PC-9 (cell line): Measurements from ENCODE around the gene ALDH9A1. TPM values are rescaled to one million over a fixed set of nuclear protein-coding genes. Genes with fewer than 3 reads are reported as not detected.

ENCODE experiments used
- BruUV-seq: library from RNA; stranded (reverse); fragments of 400-500 nt; replicated peaks from 2 replicates; lab custom pipeline; 2021; lab: Mats Ljungman, UMichigan
- CTCF ChIA-PET: fragments of 300-600 bp; sonication (Branson Sonifier 250); formaldehyde crosslinking; loops from one replicate; lab custom pipeline; 2022; ENCODE audit warnings: antibody characterized with exemption; lab: Charles Lee
- POLR2A ChIA-PET: fragments of 300-600 bp; sonication (Branson Sonifier 250); formaldehyde crosslinking; loops from one replicate; lab custom pipeline; 2022; ENCODE audit warnings: antibody characterized with exemption; ENCODE audit not compliant: unreplicated experiment; lab: Charles Lee
- DNase-seq, 2 experiments: peaks; one replicate each; pipeline versions ENCODE4 v3.0.0 to v3.0.0-alpha.2; 2015 to 2022; ENCODE audit warnings: mixed read lengths in 1 of 2
- H2AFZ ChIP-seq: fragments of 200-600 bp; sonication (generic); 2 replicates; pipeline ENCODE4 v1.8.1; 2017; ENCODE audit warnings: antibody characterized with exemption
- H3F3A ChIP-seq: fragments of 200-600 bp; sonication (generic); 2 replicates; pipeline ENCODE4 v1.8.1; 2017; ENCODE audit warnings: antibody characterized with exemption, mild to moderate bottlenecking, low read depth; ENCODE audit not compliant: insufficient read depth
- H3K27ac ChIP-seq: fragments of 200-600 bp; sonication (generic); 2 replicates; pipeline ENCODE4 v1.6.1; 2016; ENCODE audit warnings: mixed run types
- H3K27me3 ChIP-seq: fragments of 200-600 bp; sonication (generic); 2 replicates; pipeline ENCODE4 v1.6.1; 2016; ENCODE audit warnings: low read depth, mixed run types; ENCODE audit not compliant: insufficient read depth
- H3K36me3 ChIP-seq: fragments of 200-600 bp; sonication (generic); 2 replicates; pipeline ENCODE4 v1.6.1; 2016; ENCODE audit warnings: low read depth, mixed run types
- H3K4me1 ChIP-seq: fragments of 200-600 bp; sonication (generic); replicated peaks from 2 replicates; pipeline ENCODE4 v1.6.1; 2016; ENCODE audit warnings: mixed run types; ENCODE audit not compliant: insufficient read depth
- H3K4me2 ChIP-seq: fragments of 200-600 bp; sonication (generic); 2 replicates; pipeline ENCODE4 v1.6.1; 2017; ENCODE audit warnings: mixed run types
- H3K4me3 ChIP-seq: fragments of 200-600 bp; sonication (generic); 2 replicates; pipeline ENCODE4 v1.6.1; 2016; ENCODE audit warnings: mixed run types
- H3K79me2 ChIP-seq: fragments of 200-600 bp; sonication (generic); 2 replicates; pipeline ENCODE4 v1.6.1; 2017; ENCODE audit warnings: low read depth, mixed run types
- H3K9me2 ChIP-seq: fragments of 200-600 bp; sonication (generic); 2 replicates; pipeline ENCODE4 v1.8.1; 2017; ENCODE audit warnings: mild to moderate bottlenecking; ENCODE audit not compliant: insufficient read depth
- H3K9me3 ChIP-seq: fragments of 200-600 bp; sonication (generic); 2 replicates; pipeline ENCODE4 v1.8.1; 2016; ENCODE audit warnings: low read depth; ENCODE audit not compliant: insufficient read depth
- H4K20me1 ChIP-seq: fragments of 200-600 bp; sonication (generic); 2 replicates; pipeline ENCODE4 v1.8.1; 2017; ENCODE audit not compliant: insufficient read depth
- EZH2 ChIP-seq: fragments of 200-600 bp; sonication (generic); IDR thresholded peaks from 2 replicates; pipeline ENCODE4 v1.8.0; 2017; ENCODE audit warnings: antibody characterized with exemption, low read depth
- intact Hi-C: fragments of 100-400 bp; cut with micrococcal nuclease; formaldehyde crosslinking; loops from one replicate; pipeline ENCODE4 v1.10.0; 2022; ENCODE audit not compliant: unreplicated experiment
- total RNA-seq: library from RNA; stranded (reverse); gene quantifications from 2 replicates; pipeline ENCODE4 v1.2.3, GENCODE V29; 2021
- TF ChIP-seq, protein P1 (sequence below): fragments of 200-600 bp; sonication (generic); conservative IDR thresholded peaks from 2 replicates; pipeline ENCODE4 v1.6.1; 2017; ENCODE audit warnings: mixed run types, antibody characterized with exemption, mild to moderate bottlenecking, moderate library complexity

The ALDH9A1 gene
- total RNA-seq, 1 experiment from 2014 or later: 42.5 TPM

DNA sequence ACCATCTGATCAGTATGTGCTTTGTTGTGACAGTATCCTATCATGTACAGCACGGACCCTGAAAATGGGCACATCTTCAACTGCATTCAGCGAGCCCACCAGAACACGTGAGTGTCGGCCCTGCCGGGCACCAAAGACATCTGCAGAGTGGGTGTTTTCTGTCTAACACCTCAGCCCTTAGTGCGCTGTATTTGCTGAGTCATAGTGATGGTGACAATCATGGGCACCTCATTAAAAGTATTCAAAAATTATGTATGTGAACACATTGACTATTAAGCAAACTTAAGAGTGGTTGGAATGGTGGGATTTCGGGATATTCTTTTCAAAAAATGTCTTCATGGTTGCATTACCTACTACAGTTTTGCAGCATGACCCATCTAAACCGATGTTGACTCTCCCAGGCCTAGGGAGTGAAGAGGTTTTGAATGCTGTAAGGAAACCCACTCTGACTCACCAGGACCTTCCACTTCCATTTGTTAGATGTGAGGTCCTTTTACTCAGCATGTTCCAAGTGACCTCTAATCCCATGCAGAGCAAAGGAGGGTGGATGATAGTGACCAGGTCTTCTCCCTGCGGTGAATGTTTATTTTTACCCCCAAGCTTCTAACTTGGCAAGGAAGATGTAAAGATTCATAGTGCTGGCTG, 47.3 kb downstream of the ALDH9A1 start:
- Histone ChIP-seq H3K36me3 (no peaks in the 10 kb centered on the region; the same call in 1 of the 2 replicates), H3K79me2 (no peaks in the 10 kb centered on the region), H2AFZ (no peak overlapping the region), H3K27me3 (no peaks in the 10 kb centered on the region), H3F3A (no peaks in the 10 kb centered on the region), H3K9me3 (no peaks in the 10 kb centered on the region), H3K4me3 (no peak overlapping the region), H3K4me2 (no peak overlapping the region), H3K27ac (no peak overlapping the region), H3K4me1 (peaks cover 2% of the 10 kb centered on the region; the same call in 1 of the 2 replicates), H3K9me2 (no peaks in the 10 kb centered on the region), H4K20me1 (no peaks in the 10 kb centered on the region)
- ChIA-PET CTCF (no interaction called here), POLR2A (no interaction called here)
- TF ChIP-seq EZH2: no peak
- TF ChIP-seq, protein P1, sequence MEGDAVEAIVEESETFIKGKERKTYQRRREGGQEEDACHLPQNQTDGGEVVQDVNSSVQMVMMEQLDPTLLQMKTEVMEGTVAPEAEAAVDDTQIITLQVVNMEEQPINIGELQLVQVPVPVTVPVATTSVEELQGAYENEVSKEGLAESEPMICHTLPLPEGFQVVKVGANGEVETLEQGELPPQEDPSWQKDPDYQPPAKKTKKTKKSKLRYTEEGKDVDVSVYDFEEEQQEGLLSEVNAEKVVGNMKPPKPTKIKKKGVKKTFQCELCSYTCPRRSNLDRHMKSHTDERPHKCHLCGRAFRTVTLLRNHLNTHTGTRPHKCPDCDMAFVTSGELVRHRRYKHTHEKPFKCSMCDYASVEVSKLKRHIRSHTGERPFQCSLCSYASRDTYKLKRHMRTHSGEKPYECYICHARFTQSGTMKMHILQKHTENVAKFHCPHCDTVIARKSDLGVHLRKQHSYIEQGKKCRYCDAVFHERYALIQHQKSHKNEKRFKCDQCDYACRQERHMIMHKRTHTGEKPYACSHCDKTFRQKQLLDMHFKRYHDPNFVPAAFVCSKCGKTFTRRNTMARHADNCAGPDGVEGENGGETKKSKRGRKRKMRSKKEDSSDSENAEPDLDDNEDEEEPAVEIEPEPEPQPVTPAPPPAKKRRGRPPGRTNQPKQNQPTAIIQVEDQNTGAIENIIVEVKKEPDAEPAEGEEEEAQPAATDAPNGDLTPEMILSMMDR: no peak
- BruUV-seq: no TSS peak
- intact Hi-C loops: no loop called here
- DNase-seq: no peak

DNA sequence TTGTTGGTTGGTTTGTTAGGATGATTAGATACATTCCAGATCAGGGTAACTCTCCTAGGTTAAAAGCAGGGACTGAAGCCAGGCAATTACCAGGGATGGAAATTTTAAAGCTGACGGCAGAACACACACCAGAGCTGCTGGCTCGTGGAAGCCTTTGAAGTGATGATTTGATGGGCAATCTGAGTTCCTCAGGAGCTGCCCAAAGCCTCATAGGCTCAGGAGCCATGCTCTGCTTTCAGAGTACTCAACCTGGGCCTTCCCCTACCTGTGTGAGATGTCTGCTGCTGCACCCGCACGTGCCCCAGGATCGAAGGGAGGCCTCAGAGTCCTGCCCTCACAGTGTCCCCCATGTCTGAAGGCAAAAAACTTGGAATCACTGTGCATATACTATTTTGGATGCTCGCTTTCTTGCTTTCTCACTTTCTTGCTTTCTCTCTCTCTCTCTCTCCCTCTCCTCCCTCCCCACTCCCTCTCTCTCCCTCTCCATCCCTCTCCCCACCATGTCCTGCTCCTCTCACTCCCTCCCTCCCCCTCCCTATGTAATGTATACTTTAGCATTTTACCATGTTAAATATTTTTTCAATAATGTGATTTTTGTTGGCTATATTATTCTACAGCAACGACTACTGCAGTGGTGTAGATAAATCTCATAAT, 49.3 kb downstream of the ALDH9A1 start:
- Histone ChIP-seq H4K20me1 (no peaks in the 10 kb centered on the region), H3K4me2 (no peak overlapping the region), H3K4me1 (peaks cover 14% of the 10 kb centered on the region), H3K9me2 (no peaks in the 10 kb centered on the region), H2AFZ (no peak overlapping the region), H3K36me3 (no peaks in the 10 kb centered on the region), H3K27ac (no peak overlapping the region), H3K79me2 (no peaks in the 10 kb centered on the region), H3K4me3 (no peak overlapping the region), H3K27me3 (no peaks in the 10 kb centered on the region), H3K9me3 (no peaks in the 10 kb centered on the region), H3F3A (no peaks in the 10 kb centered on the region)
- intact Hi-C loops: no loop called here
- no peak for DNase-seq
- POLR2A ChIA-PET: no interaction called here
- no TSS peak for BruUV-seq
- CTCF ChIA-PET: no interaction called here
- TF ChIP-seq, protein P1: no peak
- no peak for TF ChIP-seq EZH2

DNA sequence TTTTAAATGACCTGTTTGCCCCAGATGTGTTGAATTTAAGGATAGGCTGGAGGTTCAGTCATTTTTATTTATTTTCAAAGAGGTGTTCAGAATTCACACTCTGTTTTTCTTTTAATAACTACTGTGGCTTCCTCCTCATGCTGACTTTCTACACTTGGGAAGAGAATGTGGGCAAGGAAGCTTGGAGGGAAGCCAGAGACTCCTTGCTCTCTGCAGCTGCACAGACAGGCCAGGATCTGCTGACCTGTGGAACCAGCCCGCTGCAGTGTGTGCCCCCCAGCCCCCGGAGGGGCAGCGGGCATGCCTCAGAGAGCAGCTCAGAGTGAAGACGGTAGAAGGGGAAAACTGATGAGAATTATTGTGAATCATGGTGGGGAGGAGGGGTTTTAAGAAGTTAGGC, 50.4 kb downstream of the ALDH9A1 start:
- Histone ChIP-seq H3K4me2 (no peak overlapping the region), H3K4me1 (peaks cover 15% of the 10 kb centered on the region), H3K79me2 (no peaks in the 10 kb centered on the region), H3K27me3 (no peaks in the 10 kb centered on the region), H3K9me3 (no peaks in the 10 kb centered on the region), H2AFZ (no peak overlapping the region), H3F3A (no peaks in the 10 kb centered on the region), H4K20me1 (no peaks in the 10 kb centered on the region), H3K9me2 (no peaks in the 10 kb centered on the region), H3K4me3 (no peak overlapping the region), H3K36me3 (no peaks in the 10 kb centered on the region), H3K27ac (no peak overlapping the region)
- BruUV-seq: no TSS peak
- CTCF ChIA-PET: interaction anchor here (0.6 kb wide), 1 partner anchor 533 kb away, joined by 3 read pairs; no protein-coding TSS in a partner anchor
- POLR2A ChIA-PET: no interaction called here
- TF ChIP-seq EZH2: no peak
- TF ChIP-seq, protein P1: no peak
- no peak for DNase-seq
- intact Hi-C loops: no loop called here
